Astrocyte (in vitro differentiated cells and primary cell): ENCODE data around the gene OR4N2.
"Not testable (repeated sequence)": the region's sequence is repeated elsewhere in the genome, so short reads cannot be mapped to it uniquely, and the experiment has no call there.

ENCODE experiments used
- EZH2 ChIP-seq: IDR thresholded peaks from 2 replicates; pipeline ENCODE4 v1.6.1; 2012; ENCODE audit warnings: mild to moderate bottlenecking, low read length, inconsistent platforms; ENCODE audit not compliant: insufficient read depth
- TF ChIP-seq, protein P1 (sequence below): IDR thresholded peaks from 2 replicates; pipeline ENCODE4 v1.5.1; 2011; ENCODE audit warnings: low read depth, mild to moderate bottlenecking, inconsistent platforms, low read length, moderate library complexity; ENCODE audit not compliant: insufficient read depth

GRCh38 chr14:19772454-19772853 is 31.1 kb upstream of the OR4N2 start:
- TF ChIP-seq, protein P1, sequence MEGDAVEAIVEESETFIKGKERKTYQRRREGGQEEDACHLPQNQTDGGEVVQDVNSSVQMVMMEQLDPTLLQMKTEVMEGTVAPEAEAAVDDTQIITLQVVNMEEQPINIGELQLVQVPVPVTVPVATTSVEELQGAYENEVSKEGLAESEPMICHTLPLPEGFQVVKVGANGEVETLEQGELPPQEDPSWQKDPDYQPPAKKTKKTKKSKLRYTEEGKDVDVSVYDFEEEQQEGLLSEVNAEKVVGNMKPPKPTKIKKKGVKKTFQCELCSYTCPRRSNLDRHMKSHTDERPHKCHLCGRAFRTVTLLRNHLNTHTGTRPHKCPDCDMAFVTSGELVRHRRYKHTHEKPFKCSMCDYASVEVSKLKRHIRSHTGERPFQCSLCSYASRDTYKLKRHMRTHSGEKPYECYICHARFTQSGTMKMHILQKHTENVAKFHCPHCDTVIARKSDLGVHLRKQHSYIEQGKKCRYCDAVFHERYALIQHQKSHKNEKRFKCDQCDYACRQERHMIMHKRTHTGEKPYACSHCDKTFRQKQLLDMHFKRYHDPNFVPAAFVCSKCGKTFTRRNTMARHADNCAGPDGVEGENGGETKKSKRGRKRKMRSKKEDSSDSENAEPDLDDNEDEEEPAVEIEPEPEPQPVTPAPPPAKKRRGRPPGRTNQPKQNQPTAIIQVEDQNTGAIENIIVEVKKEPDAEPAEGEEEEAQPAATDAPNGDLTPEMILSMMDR = not testable (repeated sequence)
- not testable (repeated sequence) for TF ChIP-seq EZH2
